ENCODE results near the gene FPGS.

DNA sequence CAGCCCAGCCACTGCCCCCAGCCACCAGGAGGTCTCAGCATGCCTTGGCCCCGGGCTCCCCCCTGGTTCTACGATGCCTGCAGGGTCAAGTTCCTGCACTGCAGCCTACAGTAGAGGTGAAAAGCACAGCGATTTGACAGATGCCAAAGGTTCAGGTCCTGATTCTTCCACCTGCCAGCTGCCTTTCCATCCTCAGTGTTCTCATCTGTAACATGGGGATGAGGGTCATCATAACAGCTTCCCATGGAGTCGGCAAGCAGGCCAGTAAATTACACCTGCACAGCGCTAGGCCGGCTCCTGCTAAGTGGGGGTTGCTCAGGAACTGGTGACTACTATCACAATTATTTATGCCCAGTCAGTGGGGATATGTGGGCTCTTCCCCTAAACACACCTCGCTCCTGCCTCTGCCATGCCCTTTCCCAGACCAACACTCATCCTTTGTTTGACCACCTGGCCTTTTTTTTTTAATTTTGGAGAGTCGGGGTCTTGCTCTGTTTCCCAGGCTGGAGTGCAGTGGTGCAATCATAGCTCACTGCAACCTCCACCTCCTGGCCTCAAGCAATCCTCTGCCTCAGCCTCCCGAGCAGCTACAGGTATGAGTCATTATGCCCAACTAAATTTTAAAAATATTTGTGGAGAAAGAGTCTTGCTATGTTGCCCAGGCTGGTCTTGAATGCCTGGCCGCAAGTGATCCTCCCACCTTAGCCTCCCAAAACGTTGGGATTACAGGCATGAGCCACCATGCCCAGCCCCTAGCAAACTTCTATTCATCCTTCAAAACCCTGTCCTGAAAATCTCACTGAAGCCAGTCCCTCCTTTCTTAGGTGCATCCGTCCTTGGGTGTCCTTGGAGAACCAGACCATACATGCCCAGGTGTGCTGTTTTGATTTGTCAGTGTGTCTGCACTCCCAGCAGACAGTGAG lies 45.4 kb downstream of the FPGS start:
- TF ChIP-seq POLR2A (IDR thresholded peaks at IDR 0.05) (no peak), POLR2AphosphoS5 (IDR thresholded peaks at IDR 0.05) (no peak)
- TF ChIP-seq, protein P1, sequence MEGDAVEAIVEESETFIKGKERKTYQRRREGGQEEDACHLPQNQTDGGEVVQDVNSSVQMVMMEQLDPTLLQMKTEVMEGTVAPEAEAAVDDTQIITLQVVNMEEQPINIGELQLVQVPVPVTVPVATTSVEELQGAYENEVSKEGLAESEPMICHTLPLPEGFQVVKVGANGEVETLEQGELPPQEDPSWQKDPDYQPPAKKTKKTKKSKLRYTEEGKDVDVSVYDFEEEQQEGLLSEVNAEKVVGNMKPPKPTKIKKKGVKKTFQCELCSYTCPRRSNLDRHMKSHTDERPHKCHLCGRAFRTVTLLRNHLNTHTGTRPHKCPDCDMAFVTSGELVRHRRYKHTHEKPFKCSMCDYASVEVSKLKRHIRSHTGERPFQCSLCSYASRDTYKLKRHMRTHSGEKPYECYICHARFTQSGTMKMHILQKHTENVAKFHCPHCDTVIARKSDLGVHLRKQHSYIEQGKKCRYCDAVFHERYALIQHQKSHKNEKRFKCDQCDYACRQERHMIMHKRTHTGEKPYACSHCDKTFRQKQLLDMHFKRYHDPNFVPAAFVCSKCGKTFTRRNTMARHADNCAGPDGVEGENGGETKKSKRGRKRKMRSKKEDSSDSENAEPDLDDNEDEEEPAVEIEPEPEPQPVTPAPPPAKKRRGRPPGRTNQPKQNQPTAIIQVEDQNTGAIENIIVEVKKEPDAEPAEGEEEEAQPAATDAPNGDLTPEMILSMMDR (IDR thresholded peaks at IDR 0.05), result no peak

Measured in gastroesophageal sphincter (tissue), 3 donors.